Esophagus squamous epithelium (tissue), 4 donors: ENCODE results near the gene CLDN1.

Experiments
- CTCF ChIP-seq, 6 experiments: fragments of 450-650 bp in 4 of 6; fragments of 200-600 bp in 2 of 6; sonication (generic) in 2 of 6; IDR thresholded peaks; one replicate each; pipeline ENCODE4 v1.5.1; 2016 to 2019; ENCODE audit warnings: antibody characterized with exemption in 6 of 6, mild to moderate bottlenecking in 4 of 6, moderate library complexity in 4 of 6
- POLR2A ChIP-seq, 4 donors: fragments of 450-650 bp; IDR thresholded peaks; one replicate each; pipeline ENCODE4 v1.6.1; 2017; ENCODE audit warnings: antibody characterized with exemption in 4 of 4, mild to moderate bottlenecking in 4 of 4, moderate library complexity in 3 of 4

GRCh38 chr3:190261015-190261414, 61.2 kb downstream of the CLDN1 start:
- TF ChIP-seq CTCF (IDR thresholded peaks at IDR 0.05), result no peak
- TF ChIP-seq POLR2A (IDR thresholded peaks at IDR 0.05), result no peak
